Keratinocyte (primary cell): Measurements from ENCODE around the gene NDUFB6. TPM values are rescaled to one million over a fixed set of nuclear protein-coding genes. Genes with fewer than 3 reads are reported as not detected.
"Not testable (repeated sequence)": the region's sequence is repeated elsewhere in the genome, so short reads cannot be mapped to it uniquely, and the experiment has no call there.

ENCODE experiments used
- DNase-seq: peaks from one replicate; pipeline ENCODE4 v3.0.0-alpha.2; 2011; ENCODE audit warnings: low read depth, missing footprints, low spot score
- FAIRE-seq: peaks from 2 replicates; lab custom pipeline; 2011; peaks lifted over from hg19 to GRCh38; lab: Jason Lieb, UNC
- H2AFZ ChIP-seq: 2 replicates; pipeline ENCODE4 v1.6.0; 2012; ENCODE audit warnings: low read length, control low read depth, inconsistent platforms; ENCODE audit not compliant: control insufficient read depth
- H3K27ac ChIP-seq: 2 replicates; pipeline ENCODE4 v1.5.1; 2011; ENCODE audit warnings: low read length; ENCODE audit not compliant: control insufficient read depth, insufficient read depth
- H3K27me3 ChIP-seq: 3 replicates; pipeline ENCODE4 v1.6.0; 2011; ENCODE audit warnings: low read length; ENCODE audit not compliant: control insufficient read depth, insufficient read depth; ENCODE audit errors: extremely low read depth
- H3K36me3 ChIP-seq, 2 experiments: 2 replicates in 1 of 2; 3 replicates in 1 of 2; pipeline ENCODE4 v1.5.1; 2011; ENCODE audit warnings: low read length in 2 of 2, mild to moderate bottlenecking in 1 of 2; ENCODE audit not compliant: control insufficient read depth in 2 of 2, insufficient read depth in 2 of 2; ENCODE audit errors: extremely low read depth in 1 of 2
- H3K4me1 ChIP-seq: 3 replicates; pipeline ENCODE4 v1.5.1; 2011; ENCODE audit warnings: low read length; ENCODE audit not compliant: control insufficient read depth, insufficient read depth; ENCODE audit errors: extremely low read depth
- H3K4me2 ChIP-seq: 3 replicates; pipeline ENCODE4 v1.6.0; 2011; ENCODE audit warnings: low read depth, low read length; ENCODE audit not compliant: control insufficient read depth, insufficient read depth; ENCODE audit errors: extremely low read depth
- H3K4me3 ChIP-seq, 3 experiments: fragments of 200-600 bp in 1 of 3; sonication (generic) in 1 of 3; 2 replicates in 2 of 3; 3 replicates in 1 of 3; pipeline ENCODE4 v1.5.1; 2011 to 2016; ENCODE audit warnings: low read length in 3 of 3, mild to moderate bottlenecking in 3 of 3, control low read depth in 2 of 3, inconsistent platforms in 1 of 3, low read depth in 1 of 3, mixed read lengths in 1 of 3, mixed run types in 1 of 3, moderate library complexity in 1 of 3; ENCODE audit not compliant: control insufficient read depth in 2 of 3, insufficient read depth in 2 of 3; ENCODE audit errors: extremely low read depth in 1 of 3
- H3K79me2 ChIP-seq: 2 replicates; pipeline ENCODE4 v1.6.0; 2012; ENCODE audit warnings: low read length; ENCODE audit not compliant: control insufficient read depth, insufficient read depth
- H3K9ac ChIP-seq: 3 replicates; pipeline ENCODE4 v1.6.0; 2011; ENCODE audit warnings: low read length; ENCODE audit not compliant: control insufficient read depth, insufficient read depth; ENCODE audit errors: extremely low read depth
- H3K9me1 ChIP-seq: 3 replicates; pipeline ENCODE4 v1.6.0; 2011; ENCODE audit warnings: low read length; ENCODE audit not compliant: control insufficient read depth, insufficient read depth; ENCODE audit errors: extremely low read depth
- H3K9me3 ChIP-seq: 2 replicates; pipeline ENCODE4 v1.5.1; 2012; ENCODE audit warnings: low read depth, low read length; ENCODE audit not compliant: control insufficient read depth
- H4K20me1 ChIP-seq: 3 replicates; pipeline ENCODE4 v1.6.0; 2011; ENCODE audit warnings: low read length; ENCODE audit not compliant: control insufficient read depth, insufficient read depth; ENCODE audit errors: extremely low read depth
- CTCF ChIP-seq, 3 experiments: IDR thresholded peaks in 1 of 3; conservative IDR thresholded peaks in 1 of 3; optimal IDR thresholded peaks in 1 of 3; 2 replicates in 2 of 3; 3 replicates in 1 of 3; pipeline versions ENCODE3 to v1.5.1; 2011; ENCODE audit warnings: low read length in 3 of 3, mild to moderate bottlenecking in 3 of 3, moderate library complexity in 2 of 3, control low read depth in 1 of 3, inconsistent platforms in 1 of 3; ENCODE audit not compliant: insufficient read depth in 2 of 3; ENCODE audit errors: extremely low read depth in 1 of 3
- EZH2 ChIP-seq: IDR thresholded peaks from one replicate; pipeline ENCODE4 v1.6.1; 2012; ENCODE audit warnings: inconsistent platforms, mild to moderate bottlenecking, low read length, moderate library complexity
- dilution Hi-C: fragments of 300-500 bp; cut with MboI; formaldehyde crosslinking; loops from one replicate; pipeline ENCODE4 v1.7.0; 2020; ENCODE audit warnings: low sequenced_read_pairs; ENCODE audit not compliant: extremely low pct_ligation_motif_present
- polyA plus RNA-seq, 5 experiments: library from polyadenylated mRNA; depleted of rRNA in 3 of 5; stranded (reverse) in 3 of 5; stranded (forward) in 1 of 5; unstranded in 1 of 5; fragments of >200 nt; gene quantifications; 1 replicate in 1 of 5; 2 replicates in 3 of 5; 3 replicates in 1 of 5; pipeline versions ENCODE4 v1.2.1 to v1.2.3, GENCODE V29; 2011 to 2012; ENCODE audit warnings: missing spikeins in 2 of 5, low read depth in 1 of 5, low replicate concordance in 1 of 5

The NDUFB6 gene
- polyA plus RNA-seq, 1 donor (not counting 4 experiments of a cell fraction or from before 2014, with no cell fraction given): 67.0 TPM

DNA sequence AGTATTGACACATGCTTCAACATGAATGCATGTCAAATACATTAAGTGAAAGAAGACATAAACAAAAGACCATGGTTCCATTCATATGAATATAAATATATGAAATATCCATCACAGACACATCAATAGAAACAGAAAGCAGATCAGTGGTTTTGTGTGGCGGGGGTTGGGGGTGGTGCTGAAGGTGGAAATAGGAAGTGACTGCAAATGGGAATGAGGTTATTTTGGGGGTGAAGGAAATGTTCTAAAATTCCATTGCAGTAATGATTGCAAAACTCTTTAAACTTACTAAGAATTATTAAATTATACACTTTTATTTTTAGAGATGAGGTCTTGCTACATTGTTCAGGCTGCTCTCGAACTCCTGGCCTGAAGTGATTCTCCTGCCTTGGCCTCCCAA is 33.9 kb upstream of the NDUFB6 start:
- Histone ChIP-seq H2AFZ (no peak overlapping the region), H4K20me1 (no peaks in the 10 kb centered on the region), H3K4me2 (no peak overlapping the region), H3K4me3 (no peak overlapping the region), H3K4me1 (peaks cover 4% of the 10 kb centered on the region), H3K79me2 (no peaks in the 10 kb centered on the region), H3K27me3 (no peaks in the 10 kb centered on the region), H3K36me3 (no peaks in the 10 kb centered on the region), H3K27ac (no peak overlapping the region), H3K9me1 (no peaks in the 10 kb centered on the region), H3K9me3 (no peaks in the 10 kb centered on the region), H3K9ac (no peak overlapping the region)
- FAIRE-seq (no peak), DNase-seq (no peak)
- dilution Hi-C loops: no loop called here
- no peak for TF ChIP-seq EZH2
- no peak for TF ChIP-seq CTCF (optimal IDR thresholded peaks at IDR 0.05 in 1 of 3, IDR thresholded peaks at IDR 0.05 in 1 of 3, conservative IDR thresholded peaks at IDR 0.05 in 1 of 3; ENCODE audit: extremely low read depth in 1 of 3, insufficient read depth in 2 of 3, low read length in 3 of 3)

DNA sequence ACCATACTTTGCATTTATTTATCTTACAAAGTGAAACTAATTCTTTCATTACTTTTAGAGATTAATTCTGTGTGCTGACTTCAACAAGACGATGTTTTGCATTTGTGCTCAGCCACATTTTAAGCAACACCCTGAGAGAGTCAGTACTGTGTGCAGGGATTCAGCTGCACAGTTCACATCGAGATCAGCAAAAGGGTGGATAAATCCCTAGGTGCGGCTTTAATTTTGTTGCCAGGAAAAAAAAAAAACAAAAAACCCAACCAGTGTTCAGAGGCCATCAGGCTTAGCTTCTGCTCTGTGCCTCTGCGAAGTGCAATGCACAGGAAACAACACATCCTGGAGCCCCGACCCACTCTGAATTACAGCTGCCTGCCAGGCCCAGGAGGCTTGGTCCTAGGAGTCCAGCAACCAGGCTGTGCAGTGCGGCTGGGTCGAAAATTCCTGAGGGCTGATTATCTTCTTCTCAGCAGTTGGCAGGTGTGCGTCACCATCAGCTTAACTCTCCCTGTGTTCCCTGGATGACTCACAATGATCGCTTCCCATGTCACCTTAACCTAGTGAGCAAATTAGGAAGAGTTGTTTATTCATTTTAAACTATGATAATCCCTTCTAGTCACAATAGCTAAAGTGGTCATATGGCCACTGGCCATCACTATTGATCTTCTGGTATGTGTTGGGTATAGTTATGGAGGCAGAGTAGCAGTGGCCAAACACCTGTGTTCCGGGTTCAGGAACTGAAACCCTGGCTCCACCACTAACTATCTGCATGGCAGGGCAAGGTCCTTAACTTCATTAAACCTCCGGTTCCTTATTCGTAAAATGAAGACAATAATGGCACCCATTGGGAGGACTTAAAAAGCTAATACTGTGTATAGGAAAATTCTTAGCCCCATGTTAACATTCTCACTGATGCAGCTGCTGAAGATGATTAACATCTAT is 31.2 kb upstream of the NDUFB6 start:
- no peak overlapping the region for H3K9ac ChIP-seq
- no peaks in the 10 kb centered on the region for H3K9me1 ChIP-seq
- H3K4me1 ChIP-seq: peaks cover 4% of the 10 kb centered on the region
- peak overlapping the region; percentile 12 for H3K4me2 ChIP-seq
- peak; percentile 33 for DNase-seq
- no peaks in the 10 kb centered on the region for H3K79me2 ChIP-seq
- peak; percentile 76 for FAIRE-seq
- peaks cover 4% of the 10 kb centered on the region for H3K27me3 ChIP-seq
- no peak overlapping the region for H3K4me3 ChIP-seq
- H3K27ac ChIP-seq: no peak overlapping the region
- no peak overlapping the region for H2AFZ ChIP-seq
- dilution Hi-C loops: no loop called here
- no peaks in the 10 kb centered on the region for H4K20me1 ChIP-seq
- TF ChIP-seq EZH2: no peak
- TF ChIP-seq CTCF (optimal IDR thresholded peaks at IDR 0.05 in 1 of 3, IDR thresholded peaks at IDR 0.05 in 1 of 3, conservative IDR thresholded peaks at IDR 0.05 in 1 of 3; ENCODE audit: extremely low read depth in 1 of 3, insufficient read depth in 2 of 3, low read length in 3 of 3): no peak
- no peaks in the 10 kb centered on the region for H3K36me3 ChIP-seq
- no peaks in the 10 kb centered on the region for H3K9me3 ChIP-seq

DNA sequence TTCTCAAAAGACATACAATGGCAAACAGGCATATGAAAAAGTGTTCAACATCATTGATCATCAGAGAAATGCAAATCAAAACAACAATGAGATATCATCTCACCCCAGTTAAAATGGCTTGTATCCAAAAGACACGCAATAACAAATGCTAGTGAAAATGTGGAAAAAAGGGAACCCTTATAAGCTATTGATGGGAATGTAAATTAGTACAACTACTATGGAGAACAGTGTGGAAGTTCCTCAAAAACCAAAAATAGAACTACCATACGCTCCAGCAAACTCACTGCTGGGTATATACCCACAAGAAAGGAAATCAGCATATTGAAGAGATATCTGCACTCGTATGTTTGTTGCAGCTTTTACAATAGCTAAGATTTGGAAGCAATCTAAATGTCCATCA is 26.1 kb upstream of the NDUFB6 start:
- not testable (repeated sequence) for FAIRE-seq, H3K9me1 ChIP-seq

More for the DNA sequence above, 26.1 kb upstream of the NDUFB6 start:
- H3K36me3 ChIP-seq, H3K27me3 ChIP-seq, H3K4me2 ChIP-seq, H4K20me1 ChIP-seq, H3K9me3 ChIP-seq, H2AFZ ChIP-seq, H3K27ac ChIP-seq, DNase-seq, H3K9ac ChIP-seq, H3K4me1 ChIP-seq, dilution Hi-C loops, H3K4me3 ChIP-seq, H3K79me2 ChIP-seq: not testable (repeated sequence)
